Peyer's patch (tissue), 4 donors: Measurements from ENCODE around the gene SUPT3H. TPM values are rescaled to one million over a fixed set of nuclear protein-coding genes. Genes with fewer than 3 reads are reported as not detected.

ENCODE experiments used
- DNase-seq, 3 donors: peaks; one replicate each; pipeline ENCODE4 v3.0.0-alpha.2; 2017 to 2019
- H3K27ac ChIP-seq, 4 donors: fragments of 200-600 bp; sonication (generic); one replicate each; pipeline ENCODE4 v1.5.1; 2016 to 2019
- H3K27me3 ChIP-seq, 2 donors: fragments of 200-600 bp; sonication (generic); one replicate each; pipeline ENCODE4 v1.5.1; 2019
- H3K36me3 ChIP-seq, 3 donors: fragments of 200-600 bp; sonication (generic); one replicate each; pipeline ENCODE4 v1.5.1; 2016 to 2019
- H3K4me1 ChIP-seq, 4 donors: fragments of 200-600 bp; sonication (generic); one replicate each; pipeline ENCODE4 v1.5.1; 2016 to 2019
- H3K4me3 ChIP-seq, 4 donors: fragments of 200-600 bp; sonication (generic); 1 replicate in 3 of 4; 2 replicates in 1 of 4; pipeline ENCODE4 v1.5.1; 2016 to 2019; ENCODE audit warnings: mild to moderate bottlenecking in 1 of 4
- H3K9me3 ChIP-seq, 4 donors: fragments of 200-600 bp; sonication (generic); one replicate each; pipeline ENCODE4 v1.5.1; 2016 to 2019; ENCODE audit warnings: mild to moderate bottlenecking in 1 of 4
- CTCF ChIP-seq, 6 experiments: fragments of 450-650 bp in 4 of 6; fragments of 200-600 bp in 2 of 6; sonication (generic) in 1 of 6; IDR thresholded peaks; one replicate each; pipeline ENCODE4 v1.5.1; 2017 to 2019; ENCODE audit warnings: antibody characterized with exemption in 6 of 6, mild to moderate bottlenecking in 3 of 6, moderate library complexity in 1 of 6
- POLR2A ChIP-seq, 2 donors: fragments of 450-650 bp; IDR thresholded peaks; one replicate each; pipeline ENCODE4 v1.5.1; 2017; ENCODE audit warnings: antibody characterized with exemption in 2 of 2, mild to moderate bottlenecking in 2 of 2, moderate library complexity in 2 of 2
- total RNA-seq, 4 donors: library from RNA; depleted of rRNA; stranded (reverse); fragments of >200 nt; gene quantifications; one replicate each; pipeline ENCODE4 v1.1.0, GENCODE V29; 2016

Gene SUPT3H
- total RNA-seq, 4 donors from 2014 or later = 2.0 to 17.3 (median 2.7) TPM

DNA sequence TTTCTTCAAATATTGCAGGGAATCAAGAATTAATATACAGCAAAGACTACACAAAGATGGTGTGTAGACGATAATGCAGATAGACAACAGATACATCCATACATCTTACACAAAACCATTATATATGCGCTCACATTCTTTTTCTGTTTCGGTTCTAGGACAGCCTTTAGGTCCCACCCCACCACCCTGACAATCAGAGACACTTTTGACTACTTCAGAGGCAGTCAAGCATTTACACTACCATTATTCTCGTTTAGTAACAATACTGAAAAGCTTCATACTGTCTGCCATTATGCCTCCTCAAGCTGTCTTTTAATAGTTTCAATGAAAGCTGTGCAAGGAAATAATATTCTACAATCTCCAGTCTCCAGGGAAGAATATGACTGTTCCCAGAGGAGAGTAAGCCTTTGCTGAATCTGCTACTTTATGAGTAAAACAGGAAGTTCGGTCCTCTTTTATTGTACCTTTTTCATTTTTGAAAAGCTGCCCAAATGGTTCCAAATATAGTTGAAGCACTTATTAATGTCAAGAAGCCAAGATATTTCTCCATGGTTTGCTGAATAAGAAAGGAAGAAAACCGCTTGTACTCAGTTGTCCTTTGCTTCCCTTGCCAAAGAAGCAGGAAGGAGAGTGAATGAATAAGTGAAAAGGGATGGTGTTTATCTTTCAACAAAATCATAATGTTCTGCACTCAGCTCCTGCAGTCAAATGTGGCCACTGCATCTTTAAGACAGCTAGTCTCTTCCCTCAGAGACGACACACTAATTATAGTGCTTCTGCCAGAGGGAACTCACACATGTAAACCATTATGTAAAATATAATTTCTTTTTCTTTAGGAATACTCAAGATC is 521.9 kb downstream of the SUPT3H start:
- DNase-seq = no peak
- no peaks in the 10 kb centered on the region for H3K4me1 ChIP-seq
- TF ChIP-seq CTCF (IDR thresholded peaks at IDR 0.05) (no peak), POLR2A (IDR thresholded peaks at IDR 0.05) (no peak)
- no peaks in the 10 kb centered on the region for H3K27me3 ChIP-seq
- H3K36me3 ChIP-seq = no peaks in the 10 kb centered on the region
- H3K4me3 ChIP-seq = no peak overlapping the region
- no peaks in the 10 kb centered on the region for H3K9me3 ChIP-seq
- no peak overlapping the region for H3K27ac ChIP-seq

- H3K4me1 ChIP-seq = no peaks in the 10 kb centered on the region
- H3K27ac ChIP-seq = no peak overlapping the region
- H3K36me3 ChIP-seq = no peaks in the 10 kb centered on the region
- no peak overlapping the region for H3K4me3 ChIP-seq
- H3K9me3 ChIP-seq = no peaks in the 10 kb centered on the region
- TF ChIP-seq CTCF (IDR thresholded peaks at IDR 0.05) (no peak), POLR2A (IDR thresholded peaks at IDR 0.05) (no peak)
- no peaks in the 10 kb centered on the region for H3K27me3 ChIP-seq
- DNase-seq = no peak
These were observed 522.9 kb downstream of the SUPT3H start for GRCh38 chr6:44854712-44855443.

DNA sequence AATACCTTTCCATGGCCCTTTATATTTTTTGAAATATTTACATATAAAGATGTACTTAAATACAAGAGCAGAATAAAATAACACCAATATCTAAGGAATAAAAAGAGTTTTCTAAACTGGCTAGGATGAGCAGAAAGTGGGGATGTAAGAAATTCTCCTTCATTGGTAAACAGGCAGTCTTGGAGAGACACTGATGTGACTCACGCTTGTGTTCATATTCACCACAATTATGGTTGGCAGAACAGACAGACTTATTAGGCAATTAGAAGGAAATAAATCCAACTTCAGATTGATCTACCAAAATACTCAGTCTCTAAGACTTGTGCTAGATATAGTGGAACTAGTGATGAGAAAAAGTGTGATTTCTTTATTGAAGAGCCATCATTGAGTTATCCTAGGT is 526.6 kb downstream of the SUPT3H start:
- no peak overlapping the region for H3K4me3 ChIP-seq
- H3K36me3 ChIP-seq = no peaks in the 10 kb centered on the region
- TF ChIP-seq POLR2A (IDR thresholded peaks at IDR 0.05) = no peak
- TF ChIP-seq CTCF (IDR thresholded peaks at IDR 0.05) = no peak
- H3K9me3 ChIP-seq = no peaks in the 10 kb centered on the region
- DNase-seq = no peak
- H3K27me3 ChIP-seq = no peaks in the 10 kb centered on the region
- H3K4me1 ChIP-seq = no peaks in the 10 kb centered on the region
- H3K27ac ChIP-seq = no peak overlapping the region

DNA sequence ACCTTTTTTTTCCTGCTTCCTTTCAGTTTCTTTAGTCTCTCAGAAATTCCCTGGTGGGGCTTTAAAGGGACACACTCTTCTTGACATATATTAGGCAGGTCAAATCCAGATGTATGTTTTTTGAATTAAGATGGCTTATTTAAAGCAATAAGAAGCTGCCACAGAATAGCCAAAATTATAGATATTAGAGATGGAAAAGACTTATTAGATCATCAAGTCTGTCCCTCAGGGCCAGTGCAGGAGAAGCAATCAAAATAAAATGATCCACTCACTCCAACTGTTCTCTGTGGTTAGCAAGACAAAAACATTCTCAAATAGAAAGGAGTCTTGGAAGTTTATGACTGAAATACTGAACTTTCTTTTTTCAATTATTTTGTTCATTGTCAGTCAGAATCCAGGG is 527.4 kb downstream of the SUPT3H start:
- no peaks in the 10 kb centered on the region for H3K27me3 ChIP-seq
- H3K4me3 ChIP-seq = no peak overlapping the region
- H3K4me1 ChIP-seq = no peaks in the 10 kb centered on the region
- TF ChIP-seq CTCF (IDR thresholded peaks at IDR 0.05) (no peak), POLR2A (IDR thresholded peaks at IDR 0.05) (no peak)
- no peak for DNase-seq
- no peaks in the 10 kb centered on the region for H3K9me3 ChIP-seq
- H3K27ac ChIP-seq = no peak overlapping the region
- H3K36me3 ChIP-seq = no peaks in the 10 kb centered on the region

- Histone ChIP-seq H3K4me3 (no peak overlapping the region), H3K9me3 (no peaks in the 10 kb centered on the region), H3K36me3 (no peaks in the 10 kb centered on the region), H3K27ac (no peak overlapping the region), H3K27me3 (no peaks in the 10 kb centered on the region), H3K4me1 (no peaks in the 10 kb centered on the region)
- DNase-seq = no peak
- TF ChIP-seq CTCF (IDR thresholded peaks at IDR 0.05) (no peak), POLR2A (IDR thresholded peaks at IDR 0.05) (no peak)
These were observed 527.9 kb downstream of the SUPT3H start for GRCh38 chr6:44849806-44850205.
